Chondrocyte (in vitro differentiated cells): ENCODE measurements around the gene MGAT4B. TPM values are rescaled to one million over a fixed set of nuclear protein-coding genes. Genes with fewer than 3 reads are reported as not detected.

Experiments used
- DNase-seq: peaks from one replicate; pipeline ENCODE4 v3.0.0; 2021; ENCODE audit warnings: mixed read lengths, low spot score
- H3K27ac Mint-ChIP-seq: one replicate; pipeline ENCODE4 v1.8.0; 2021; ENCODE audit warnings: mild to moderate bottlenecking, moderate library complexity, mixed read lengths; ENCODE audit not compliant: unreplicated experiment
- H3K27me3 Mint-ChIP-seq: 2 replicates; pipeline ENCODE4 v1.8.0; 2021; ENCODE audit warnings: low read depth, mixed read lengths
- H3K36me3 Mint-ChIP-seq: 2 replicates; pipeline ENCODE4 v1.8.0; 2021; ENCODE audit warnings: low read depth, mixed read lengths
- H3K4me1 Mint-ChIP-seq: 2 replicates; pipeline ENCODE4 v1.8.0; 2021; ENCODE audit warnings: low read depth, mild to moderate bottlenecking, mixed read lengths
- H3K4me3 Mint-ChIP-seq: one replicate; pipeline ENCODE4 v1.8.0; 2021; ENCODE audit warnings: mild to moderate bottlenecking, moderate library complexity, mixed read lengths; ENCODE audit not compliant: unreplicated experiment
- H3K9me3 Mint-ChIP-seq: 2 replicates; pipeline ENCODE4 v1.8.0; 2021; ENCODE audit warnings: low read depth, mixed read lengths
- total RNA-seq: library from RNA; stranded (reverse); gene quantifications from 3 replicates; pipeline ENCODE4 v1.2.1, GENCODE V29; 2021
- TF ChIP-seq, protein P1 (sequence below): fragments of 200-600 bp; sonication (generic); IDR thresholded peaks from 2 replicates; pipeline ENCODE4 v1.5.0; 2021; ENCODE audit warnings: antibody characterized with exemption, mild to moderate bottlenecking, moderate library complexity

The MGAT4B gene
- total RNA-seq, 1 donor from 2014 or later: 142 TPM

DNA sequence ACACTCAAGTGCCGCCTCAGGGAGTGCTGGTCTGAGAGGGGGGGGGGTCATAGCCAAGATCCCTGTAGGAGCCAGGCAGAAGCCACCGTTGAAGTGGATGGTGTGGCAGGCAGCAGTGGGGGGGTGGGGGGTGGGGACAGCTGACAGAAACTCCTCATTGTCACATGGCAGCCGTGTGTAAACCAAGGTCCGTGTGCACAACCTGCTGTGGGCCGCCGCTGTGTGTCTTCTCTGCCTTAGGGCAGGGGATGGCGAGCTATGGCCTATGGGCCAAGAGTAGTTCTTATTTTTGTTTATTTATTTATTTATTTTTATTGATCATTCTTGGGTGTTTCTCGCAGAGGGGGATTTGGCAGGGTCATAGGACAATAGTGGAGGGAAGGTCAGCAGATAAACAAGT, 27.5 kb upstream of the MGAT4B start:
- H3K9me3 Mint-ChIP-seq: no peaks in the 10 kb centered on the region
- H3K4me3 Mint-ChIP-seq: no peak overlapping the region
- H3K36me3 Mint-ChIP-seq: peaks cover 53% of the 10 kb centered on the region
- H3K4me1 Mint-ChIP-seq: no peaks in the 10 kb centered on the region
- TF ChIP-seq, protein P1, sequence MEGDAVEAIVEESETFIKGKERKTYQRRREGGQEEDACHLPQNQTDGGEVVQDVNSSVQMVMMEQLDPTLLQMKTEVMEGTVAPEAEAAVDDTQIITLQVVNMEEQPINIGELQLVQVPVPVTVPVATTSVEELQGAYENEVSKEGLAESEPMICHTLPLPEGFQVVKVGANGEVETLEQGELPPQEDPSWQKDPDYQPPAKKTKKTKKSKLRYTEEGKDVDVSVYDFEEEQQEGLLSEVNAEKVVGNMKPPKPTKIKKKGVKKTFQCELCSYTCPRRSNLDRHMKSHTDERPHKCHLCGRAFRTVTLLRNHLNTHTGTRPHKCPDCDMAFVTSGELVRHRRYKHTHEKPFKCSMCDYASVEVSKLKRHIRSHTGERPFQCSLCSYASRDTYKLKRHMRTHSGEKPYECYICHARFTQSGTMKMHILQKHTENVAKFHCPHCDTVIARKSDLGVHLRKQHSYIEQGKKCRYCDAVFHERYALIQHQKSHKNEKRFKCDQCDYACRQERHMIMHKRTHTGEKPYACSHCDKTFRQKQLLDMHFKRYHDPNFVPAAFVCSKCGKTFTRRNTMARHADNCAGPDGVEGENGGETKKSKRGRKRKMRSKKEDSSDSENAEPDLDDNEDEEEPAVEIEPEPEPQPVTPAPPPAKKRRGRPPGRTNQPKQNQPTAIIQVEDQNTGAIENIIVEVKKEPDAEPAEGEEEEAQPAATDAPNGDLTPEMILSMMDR: no peak
- no peak overlapping the region for H3K27ac Mint-ChIP-seq
- DNase-seq: peak; percentile 37
- no peaks in the 10 kb centered on the region for H3K27me3 Mint-ChIP-seq

DNA sequence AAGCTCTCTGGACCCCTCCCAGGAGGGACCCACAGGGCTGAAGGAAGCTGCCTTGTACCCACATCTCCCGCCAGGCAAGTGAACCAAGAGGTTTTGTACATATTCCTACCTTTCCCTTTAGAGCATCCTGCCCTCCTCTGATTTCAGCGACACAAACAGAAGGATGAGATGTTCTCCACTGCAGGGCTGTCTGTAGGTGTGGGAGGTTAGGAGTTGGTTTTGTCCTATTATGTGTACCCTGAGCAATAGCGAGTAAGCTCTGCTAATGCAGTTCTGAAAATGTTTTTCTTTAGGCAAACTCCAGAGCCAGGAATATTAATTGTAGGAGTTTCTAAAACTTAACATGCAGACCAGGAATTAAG, 27.0 kb upstream of the MGAT4B start:
- Mint-ChIP-seq H3K4me1 (no peaks in the 10 kb centered on the region), H3K27me3 (no peaks in the 10 kb centered on the region), H3K9me3 (no peaks in the 10 kb centered on the region), H3K4me3 (no peak overlapping the region), H3K27ac (no peak overlapping the region), H3K36me3 (peaks cover 57% of the 10 kb centered on the region)
- TF ChIP-seq, protein P1: no peak
- DNase-seq: no peak

DNA sequence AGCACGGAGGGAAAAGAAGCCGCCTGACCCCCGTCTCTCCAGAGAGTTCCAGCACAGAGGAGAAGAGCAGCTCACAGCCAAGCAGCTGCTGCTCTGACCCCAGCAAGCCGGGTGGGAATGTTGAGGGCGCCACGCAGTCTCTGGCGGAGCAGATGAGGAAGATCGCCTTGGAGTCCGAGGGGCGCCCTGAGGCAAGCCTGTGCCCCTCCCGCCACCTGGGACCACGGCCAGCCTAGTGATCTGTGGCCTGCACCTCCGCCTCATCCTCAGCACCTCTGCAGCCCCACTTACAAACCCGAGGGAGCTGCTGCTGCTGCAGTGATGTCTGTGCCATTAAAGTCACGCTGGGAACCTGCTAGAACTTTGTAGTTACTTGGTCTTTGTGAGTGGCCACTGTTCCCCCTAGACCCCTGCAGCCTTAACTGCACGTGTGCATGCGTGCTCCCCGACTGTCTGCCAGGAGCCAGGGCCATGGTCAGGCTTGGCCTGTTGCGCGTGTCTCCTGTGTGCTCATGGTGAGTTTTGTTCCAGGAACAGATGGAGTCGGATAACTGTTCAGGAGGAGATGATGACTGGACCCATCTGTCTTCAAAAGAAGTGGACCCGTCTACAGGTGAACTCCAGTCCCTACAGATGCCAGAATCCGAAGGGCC, 26.5 kb upstream of the MGAT4B start:
- H3K27ac Mint-ChIP-seq: peak overlapping the region; percentile 14
- DNase-seq: no peak
- peaks cover 60% of the 10 kb centered on the region for H3K36me3 Mint-ChIP-seq
- TF ChIP-seq, protein P1: no peak
- no peak overlapping the region for H3K4me3 Mint-ChIP-seq
- H3K27me3 Mint-ChIP-seq: no peaks in the 10 kb centered on the region
- no peaks in the 10 kb centered on the region for H3K4me1 Mint-ChIP-seq
- no peaks in the 10 kb centered on the region for H3K9me3 Mint-ChIP-seq

DNA sequence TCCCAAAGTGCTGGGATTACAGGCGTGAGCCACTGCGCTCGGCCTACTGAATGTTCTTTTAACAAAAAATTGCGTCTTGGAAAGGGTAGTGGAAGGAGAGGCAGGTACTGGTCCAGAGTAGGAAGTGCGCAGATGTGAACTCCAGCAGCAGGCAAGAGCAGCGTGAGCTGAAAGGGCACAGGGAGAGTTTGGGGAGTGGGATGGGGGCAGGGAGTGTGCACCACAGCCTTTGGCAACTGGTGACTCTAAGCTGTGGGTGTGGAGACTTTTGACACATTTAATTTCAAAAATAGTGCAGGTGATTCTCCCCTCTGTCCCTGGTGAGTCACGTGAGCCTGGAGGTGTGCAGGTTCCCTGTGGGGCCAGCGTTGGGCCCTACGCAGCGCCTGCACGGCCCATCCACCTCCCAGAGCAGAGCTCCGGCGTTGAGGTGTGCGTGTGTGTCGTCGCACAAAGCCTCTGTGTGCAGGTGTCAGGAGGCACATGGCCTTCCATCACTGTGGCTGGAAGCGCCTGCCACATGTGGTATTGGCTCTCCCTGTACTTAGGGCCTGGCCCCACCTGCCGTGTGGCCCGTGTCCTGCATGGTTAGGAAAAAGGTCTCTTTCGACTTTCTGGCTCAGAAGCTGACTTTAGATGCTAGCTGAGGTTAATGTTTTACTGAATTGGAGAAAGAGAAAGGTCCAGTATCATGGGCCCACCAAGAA, 25.5 kb upstream of the MGAT4B start:
- Mint-ChIP-seq H3K4me3 (no peak overlapping the region), H3K4me1 (peaks cover 9% of the 10 kb centered on the region), H3K36me3 (peaks cover 62% of the 10 kb centered on the region), H3K9me3 (no peaks in the 10 kb centered on the region), H3K27me3 (no peaks in the 10 kb centered on the region), H3K27ac (peak overlapping the region; percentile 68)
- TF ChIP-seq, protein P1: no peak
- DNase-seq: no peak

DNA sequence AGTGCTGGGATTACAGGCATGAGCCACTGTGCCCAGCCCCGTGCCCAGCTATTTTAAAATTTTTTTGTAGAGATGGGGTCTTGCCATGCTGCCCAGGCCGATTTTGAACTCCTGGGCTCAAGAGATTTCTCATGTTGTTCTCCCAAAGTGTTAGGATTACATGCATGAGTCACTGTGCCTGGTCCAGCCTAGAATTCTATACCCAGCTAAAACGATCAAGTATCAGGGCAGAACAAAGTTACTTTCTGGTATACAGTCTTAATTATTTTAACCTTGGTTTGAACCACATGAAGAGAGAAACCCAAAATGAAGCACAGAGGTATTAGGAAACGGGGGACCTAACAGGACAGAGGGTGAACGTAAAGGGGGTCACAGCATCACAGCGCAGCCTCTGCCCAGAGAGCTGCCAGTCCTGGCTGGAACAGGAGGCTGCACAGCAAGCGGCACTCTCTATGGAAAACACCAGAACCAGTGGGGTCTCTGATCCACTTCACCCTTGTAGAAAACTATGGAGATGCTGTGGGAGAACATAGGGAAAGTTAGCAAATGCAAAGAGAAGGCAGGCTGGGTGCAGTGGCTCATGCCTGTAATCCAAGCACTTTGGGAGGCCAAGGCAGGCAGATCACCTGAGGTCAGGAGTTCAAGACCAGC, 24.3 kb upstream of the MGAT4B start:
- Mint-ChIP-seq H3K4me1 (peaks cover 13% of the 10 kb centered on the region), H3K27me3 (no peaks in the 10 kb centered on the region), H3K36me3 (peaks cover 55% of the 10 kb centered on the region), H3K4me3 (no peak overlapping the region), H3K9me3 (no peaks in the 10 kb centered on the region), H3K27ac (no peak overlapping the region)
- TF ChIP-seq, protein P1: no peak
- DNase-seq: no peak
